ENCODE results near the gene MTFR1L.

The MTFR1L gene

DNA sequence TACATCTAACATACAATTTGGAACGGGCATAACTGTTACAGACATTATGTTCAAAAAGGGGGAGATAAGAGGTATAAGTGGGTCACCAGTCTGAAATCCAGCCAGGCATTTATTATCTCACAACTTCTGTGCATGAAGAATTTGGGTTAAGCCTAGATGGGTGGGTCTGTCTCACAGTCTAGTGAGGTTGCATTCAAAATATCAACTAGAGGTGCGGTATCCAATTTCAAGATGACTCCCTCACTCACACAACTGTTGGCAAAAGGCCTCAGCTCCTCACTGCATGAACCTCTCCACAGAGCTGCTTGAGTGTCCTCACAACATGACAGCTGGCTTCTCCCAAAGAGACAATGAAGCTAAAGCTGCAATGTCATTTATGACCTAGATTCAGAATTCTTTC, 34.8 kb downstream of the MTFR1L start:
- no peak for DNase-seq (ENCODE audit: extremely low read depth, insufficient read length)
- no peak overlapping the region for H3K4me3 ChIP-seq (replicated peaks; ENCODE audit: low read depth, low read length)
- no peaks in the 10 kb centered on the region for H3K27me3 ChIP-seq (replicated peaks; ENCODE audit: control insufficient read depth, insufficient read depth, low read length)
- no peaks in the 10 kb centered on the region for H3K36me3 ChIP-seq (ENCODE audit: control insufficient read depth, insufficient read depth, low read length)
- TF ChIP-seq, protein P1, sequence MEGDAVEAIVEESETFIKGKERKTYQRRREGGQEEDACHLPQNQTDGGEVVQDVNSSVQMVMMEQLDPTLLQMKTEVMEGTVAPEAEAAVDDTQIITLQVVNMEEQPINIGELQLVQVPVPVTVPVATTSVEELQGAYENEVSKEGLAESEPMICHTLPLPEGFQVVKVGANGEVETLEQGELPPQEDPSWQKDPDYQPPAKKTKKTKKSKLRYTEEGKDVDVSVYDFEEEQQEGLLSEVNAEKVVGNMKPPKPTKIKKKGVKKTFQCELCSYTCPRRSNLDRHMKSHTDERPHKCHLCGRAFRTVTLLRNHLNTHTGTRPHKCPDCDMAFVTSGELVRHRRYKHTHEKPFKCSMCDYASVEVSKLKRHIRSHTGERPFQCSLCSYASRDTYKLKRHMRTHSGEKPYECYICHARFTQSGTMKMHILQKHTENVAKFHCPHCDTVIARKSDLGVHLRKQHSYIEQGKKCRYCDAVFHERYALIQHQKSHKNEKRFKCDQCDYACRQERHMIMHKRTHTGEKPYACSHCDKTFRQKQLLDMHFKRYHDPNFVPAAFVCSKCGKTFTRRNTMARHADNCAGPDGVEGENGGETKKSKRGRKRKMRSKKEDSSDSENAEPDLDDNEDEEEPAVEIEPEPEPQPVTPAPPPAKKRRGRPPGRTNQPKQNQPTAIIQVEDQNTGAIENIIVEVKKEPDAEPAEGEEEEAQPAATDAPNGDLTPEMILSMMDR (IDR thresholded peaks at IDR 0.05; ENCODE audit: insufficient read depth, low read length, poor library complexity, severe bottlenecking) = no peak

GRCh38 chr1:25856856-25857255, 37.1 kb downstream of the MTFR1L start:
- DNase-seq (ENCODE audit: extremely low read depth, insufficient read length) = no peak
- H3K36me3 ChIP-seq (ENCODE audit: control insufficient read depth, insufficient read depth, low read length) = no peaks in the 10 kb centered on the region
- no peaks in the 10 kb centered on the region for H3K27me3 ChIP-seq (replicated peaks; ENCODE audit: control insufficient read depth, insufficient read depth, low read length)
- TF ChIP-seq, protein P1 (IDR thresholded peaks at IDR 0.05; ENCODE audit: insufficient read depth, low read length, poor library complexity, severe bottlenecking) = no peak
- H3K4me3 ChIP-seq (replicated peaks; ENCODE audit: low read depth, low read length) = no peak overlapping the region

DNA sequence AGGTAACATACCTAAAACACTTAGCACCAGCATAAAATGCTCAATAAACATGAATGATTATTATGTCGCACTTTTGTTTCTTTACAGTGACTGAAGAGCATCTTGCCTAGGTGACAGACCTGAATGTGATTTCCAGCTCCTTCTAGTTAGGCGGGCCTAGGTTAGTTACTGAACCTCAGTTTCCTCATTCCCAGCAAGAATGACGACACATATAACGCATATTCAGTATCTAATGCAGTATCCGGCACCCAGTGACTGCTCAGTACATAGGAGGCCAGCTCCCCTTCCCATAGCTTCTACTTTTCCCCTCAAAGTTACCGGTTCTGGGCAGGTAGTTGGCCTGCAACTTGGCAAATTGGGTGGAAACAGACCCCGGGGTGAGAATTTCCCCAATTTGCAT, 38.7 kb downstream of the MTFR1L start:
- TF ChIP-seq, protein P1 (IDR thresholded peaks at IDR 0.05; ENCODE audit: insufficient read depth, low read length, poor library complexity, severe bottlenecking) = no peak
- Histone ChIP-seq H3K36me3 (ENCODE audit: control insufficient read depth, insufficient read depth, low read length) (no peaks in the 10 kb centered on the region; the same call in none of the 2 replicates), H3K4me3 (replicated peaks; ENCODE audit: low read depth, low read length) (peak overlapping the region; percentile 91), H3K27me3 (replicated peaks; ENCODE audit: control insufficient read depth, insufficient read depth, low read length) (no peaks in the 10 kb centered on the region)
- no peak for DNase-seq (ENCODE audit: extremely low read depth, insufficient read length)

DNA sequence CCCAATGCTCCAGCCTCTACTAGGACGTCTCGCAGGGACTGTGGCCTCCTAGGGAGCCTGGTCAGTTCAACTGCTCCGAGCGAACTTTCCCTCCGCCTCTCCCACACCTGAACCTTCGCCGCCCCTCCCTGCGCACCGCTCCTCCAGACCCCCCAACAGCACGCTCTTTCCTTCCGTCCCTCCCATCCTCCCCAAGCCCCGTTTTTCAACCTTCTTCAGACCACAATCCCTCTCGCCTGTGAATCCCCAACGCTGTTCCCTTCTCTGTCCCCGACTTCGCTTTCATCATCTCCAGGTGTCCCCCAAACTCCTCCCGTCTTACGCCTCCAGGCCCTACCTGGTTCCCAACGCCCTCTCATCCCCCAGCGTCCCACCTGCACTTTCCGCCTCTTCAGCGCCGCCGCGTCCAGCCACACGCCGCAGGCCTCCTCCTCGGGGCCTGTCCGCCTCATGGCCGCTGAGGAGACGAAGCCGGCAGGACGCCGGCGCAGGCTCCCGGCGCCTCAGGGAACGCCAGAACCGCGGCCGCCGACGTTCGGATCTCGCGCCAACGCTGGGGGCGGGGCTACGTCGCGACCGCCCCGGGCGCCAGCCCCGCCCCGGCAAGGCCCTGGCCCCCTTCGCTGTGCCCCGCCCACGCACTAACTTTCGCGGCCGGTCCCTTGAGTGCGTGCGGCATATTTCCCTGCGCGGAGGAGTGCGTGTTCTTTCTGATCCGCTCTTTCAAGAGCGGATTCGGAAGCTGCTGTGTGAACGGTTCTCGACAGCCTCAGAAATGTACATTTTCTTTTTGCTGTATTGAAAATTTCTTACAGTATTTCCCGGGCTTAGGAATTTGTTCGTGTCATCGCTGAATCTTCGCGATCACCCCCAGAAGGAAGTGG, 39.4 kb downstream of the MTFR1L start, which contains the start of gene AUNIP:
Gene AUNIP, minus strand, starts transcription at position 552 of the 884 bp plus-strand sequence. Its CDS starts 100 bp downstream, at position 452.
- peak; percentile 94 for DNase-seq (ENCODE audit: extremely low read depth, insufficient read length)
- no peaks in the 10 kb centered on the region; the same call in none of the 2 replicates for H3K36me3 ChIP-seq (ENCODE audit: control insufficient read depth, insufficient read depth, low read length)
- peak within 1 kb of the TSS; percentile 91 for H3K4me3 ChIP-seq (replicated peaks; ENCODE audit: low read depth, low read length)
- TF ChIP-seq, protein P1 (IDR thresholded peaks at IDR 0.05; ENCODE audit: insufficient read depth, low read length, poor library complexity, severe bottlenecking) = no peak
- no peaks in the 10 kb centered on the region for H3K27me3 ChIP-seq (replicated peaks; ENCODE audit: control insufficient read depth, insufficient read depth, low read length)

DNA sequence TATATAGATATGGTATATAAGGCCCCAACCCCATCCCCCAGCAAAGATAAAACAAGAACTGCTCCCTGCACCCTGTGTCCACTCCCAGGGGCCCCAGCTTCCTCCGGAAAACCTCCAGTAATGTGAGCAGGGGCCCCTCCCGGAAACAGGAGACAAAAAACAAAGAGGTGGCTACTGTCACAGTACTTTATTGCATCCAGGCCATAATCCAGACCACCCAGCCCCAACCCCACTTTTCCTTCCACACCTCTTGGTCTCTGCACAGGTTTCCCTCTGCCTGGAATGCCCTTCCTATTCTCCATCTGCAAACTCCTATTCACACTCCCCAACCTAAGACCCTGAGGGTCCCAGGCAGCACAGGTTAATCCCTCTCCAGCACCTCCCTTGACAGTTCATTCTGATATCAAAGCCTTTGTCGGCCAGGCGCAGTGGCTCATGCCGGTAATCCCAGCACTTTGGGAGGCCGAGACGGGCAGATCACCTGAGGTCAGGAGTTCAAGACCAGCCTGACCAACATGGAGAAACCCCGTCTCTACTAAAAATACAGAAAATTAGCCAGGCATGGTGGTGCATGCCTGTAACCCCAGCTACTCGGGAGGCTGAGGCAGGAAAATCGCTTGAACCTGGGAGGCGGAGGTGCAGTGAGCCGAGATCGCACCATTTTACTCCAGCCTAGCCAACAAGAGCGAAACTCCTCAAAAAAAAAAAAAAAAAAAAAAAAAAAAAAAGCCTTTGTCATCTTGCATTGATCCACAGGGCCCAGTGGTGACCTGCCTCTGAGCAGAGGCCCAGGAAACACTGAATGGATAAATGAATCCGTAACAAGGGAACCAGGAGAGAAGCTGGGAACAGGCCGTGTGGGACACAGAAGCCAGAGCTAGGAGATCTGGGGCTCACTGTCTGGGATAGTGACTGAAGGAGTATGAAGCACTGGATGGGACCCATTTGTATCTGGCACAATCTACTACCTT, 41.8 kb downstream of the MTFR1L start:
- no peak overlapping the region for H3K4me3 ChIP-seq (replicated peaks; ENCODE audit: low read depth, low read length)
- no peaks in the 10 kb centered on the region for H3K27me3 ChIP-seq (replicated peaks; ENCODE audit: control insufficient read depth, insufficient read depth, low read length)
- no peaks in the 10 kb centered on the region; the same call in none of the 2 replicates for H3K36me3 ChIP-seq (ENCODE audit: control insufficient read depth, insufficient read depth, low read length)
- TF ChIP-seq, protein P1 (IDR thresholded peaks at IDR 0.05; ENCODE audit: insufficient read depth, low read length, poor library complexity, severe bottlenecking) = no peak
- no peak for DNase-seq (ENCODE audit: extremely low read depth, insufficient read length)
